ENCODE measurements around the gene BBS4.

DNA sequence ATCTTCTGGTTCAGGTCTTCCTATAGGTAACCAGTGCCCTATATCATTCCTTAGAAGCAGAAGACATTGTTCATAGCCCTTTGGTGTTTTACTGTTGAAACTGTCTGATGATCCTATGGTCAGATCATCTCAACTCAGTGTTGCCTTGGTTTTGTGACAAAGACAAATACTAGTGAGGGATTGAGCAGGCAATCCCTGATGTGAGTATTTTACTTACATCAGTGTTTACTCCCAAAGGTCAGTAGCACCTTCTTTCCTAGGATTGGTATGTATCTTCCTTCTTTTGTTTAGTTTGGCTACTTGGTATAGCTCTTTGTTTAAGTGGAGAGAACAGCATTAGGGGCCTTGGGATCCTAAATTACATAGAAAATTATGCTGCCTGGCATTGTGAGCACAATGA is 41.1 kb downstream of the BBS4 start:
- TF ChIP-seq, protein P1, sequence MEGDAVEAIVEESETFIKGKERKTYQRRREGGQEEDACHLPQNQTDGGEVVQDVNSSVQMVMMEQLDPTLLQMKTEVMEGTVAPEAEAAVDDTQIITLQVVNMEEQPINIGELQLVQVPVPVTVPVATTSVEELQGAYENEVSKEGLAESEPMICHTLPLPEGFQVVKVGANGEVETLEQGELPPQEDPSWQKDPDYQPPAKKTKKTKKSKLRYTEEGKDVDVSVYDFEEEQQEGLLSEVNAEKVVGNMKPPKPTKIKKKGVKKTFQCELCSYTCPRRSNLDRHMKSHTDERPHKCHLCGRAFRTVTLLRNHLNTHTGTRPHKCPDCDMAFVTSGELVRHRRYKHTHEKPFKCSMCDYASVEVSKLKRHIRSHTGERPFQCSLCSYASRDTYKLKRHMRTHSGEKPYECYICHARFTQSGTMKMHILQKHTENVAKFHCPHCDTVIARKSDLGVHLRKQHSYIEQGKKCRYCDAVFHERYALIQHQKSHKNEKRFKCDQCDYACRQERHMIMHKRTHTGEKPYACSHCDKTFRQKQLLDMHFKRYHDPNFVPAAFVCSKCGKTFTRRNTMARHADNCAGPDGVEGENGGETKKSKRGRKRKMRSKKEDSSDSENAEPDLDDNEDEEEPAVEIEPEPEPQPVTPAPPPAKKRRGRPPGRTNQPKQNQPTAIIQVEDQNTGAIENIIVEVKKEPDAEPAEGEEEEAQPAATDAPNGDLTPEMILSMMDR (IDR thresholded peaks at IDR 0.05; ENCODE audit: low read depth, low read length, poor library complexity, severe bottlenecking), result no peak
- no peak for TF ChIP-seq EZH2phosphoT487 (IDR thresholded peaks at IDR 0.05; ENCODE audit: borderline replicate concordance, low read length)

All from DOHH2 (cell line).